ENCODE results near the gene PRR5L. TPM values are rescaled to one million over a fixed set of nuclear protein-coding genes. Genes with fewer than 3 reads are reported as not detected.

Gene PRR5L
- total RNA-seq, 1 experiment from 2014 or later, result 1.2 TPM

GRCh38 chr11:36372101-36372771, 76.1 kb downstream of the PRR5L start:
- H3K9me3 Mint-ChIP-seq (ENCODE audit: low read depth, unreplicated experiment), result no peaks in the 10 kb centered on the region
- intact Hi-C loops (cut with micrococcal nuclease; ENCODE audit: unreplicated experiment), result loop anchor here (5.0 kb wide), 2 partner anchors 65 to 80 kb away; no protein-coding TSS in a partner anchor
- H3K27ac Mint-ChIP-seq (ENCODE audit: unreplicated experiment), result no peak overlapping the region
- no peaks in the 10 kb centered on the region for H3K36me3 Mint-ChIP-seq (ENCODE audit: insufficient read depth, unreplicated experiment)
- peaks cover 26% of the 10 kb centered on the region for H3K4me1 Mint-ChIP-seq (ENCODE audit: low read depth, unreplicated experiment)
- no peak overlapping the region for H3K4me3 Mint-ChIP-seq (ENCODE audit: low read depth, unreplicated experiment)
- TF ChIP-seq CTCF (IDR thresholded peaks at IDR 0.05; ENCODE audit: unreplicated experiment), result no peak
- DNase-seq, result no peak
- H3K27me3 Mint-ChIP-seq (ENCODE audit: unreplicated experiment), result peaks cover 48% of the 10 kb centered on the region
- no TSS peak for BruUV-seq (replicated peaks)
- CTCF ChIA-PET, result interaction anchor here (0.6 kb wide), 1 partner anchor 906 kb away, joined by 3 read pairs; no protein-coding TSS in a partner anchor

GRCh38 chr11:36373016-36374010, 77.2 kb downstream of the PRR5L start:
- no peaks in the 10 kb centered on the region for H3K36me3 Mint-ChIP-seq (ENCODE audit: insufficient read depth, unreplicated experiment)
- no TSS peak for BruUV-seq (replicated peaks)
- TF ChIP-seq CTCF (IDR thresholded peaks at IDR 0.05; ENCODE audit: unreplicated experiment), result no peak
- H3K27ac Mint-ChIP-seq (ENCODE audit: unreplicated experiment), result no peak overlapping the region
- H3K27me3 Mint-ChIP-seq (ENCODE audit: unreplicated experiment), result peaks cover 50% of the 10 kb centered on the region
- H3K4me1 Mint-ChIP-seq (ENCODE audit: low read depth, unreplicated experiment), result peaks cover 26% of the 10 kb centered on the region
- CTCF ChIA-PET, result interaction anchor here (0.6 to 1.5 kb wide), 5 partner anchors 10 to 907 kb away, joined by 3 to 5 read pairs (median 4); no protein-coding TSS in a partner anchor
- intact Hi-C loops (cut with micrococcal nuclease; ENCODE audit: unreplicated experiment), result loop anchor here (5.0 kb wide), 2 partner anchors 66 to 81 kb away; no protein-coding TSS in a partner anchor
- H3K4me3 Mint-ChIP-seq (ENCODE audit: low read depth, unreplicated experiment), result no peak overlapping the region
- H3K9me3 Mint-ChIP-seq (ENCODE audit: low read depth, unreplicated experiment), result no peaks in the 10 kb centered on the region
- DNase-seq, result no peak

GRCh38 chr11:36374726-36375125, 78.6 kb downstream of the PRR5L start:
- no TSS peak for BruUV-seq (replicated peaks)
- Mint-ChIP-seq H3K9me3 (ENCODE audit: low read depth, unreplicated experiment) (no peaks in the 10 kb centered on the region), H3K27ac (ENCODE audit: unreplicated experiment) (no peak overlapping the region), H3K27me3 (ENCODE audit: unreplicated experiment) (peaks cover 45% of the 10 kb centered on the region), H3K4me1 (ENCODE audit: low read depth, unreplicated experiment) (peaks cover 26% of the 10 kb centered on the region), H3K4me3 (ENCODE audit: low read depth, unreplicated experiment) (no peak overlapping the region), H3K36me3 (ENCODE audit: insufficient read depth, unreplicated experiment) (no peaks in the 10 kb centered on the region)
- intact Hi-C loops (cut with micrococcal nuclease; ENCODE audit: unreplicated experiment), result loop anchor here (5.0 kb wide), 2 partner anchors 67 to 82 kb away; no protein-coding TSS in a partner anchor
- TF ChIP-seq CTCF (IDR thresholded peaks at IDR 0.05; ENCODE audit: unreplicated experiment), result no peak
- CTCF ChIA-PET, result interaction anchor here (1.5 kb wide), 1 partner anchor 11 kb away, joined by 5 read pairs; no protein-coding TSS in a partner anchor
- no peak for DNase-seq

GRCh38 chr11:36375353-36376008, 79.4 kb downstream of the PRR5L start:
- no peak overlapping the region for H3K27ac Mint-ChIP-seq (ENCODE audit: unreplicated experiment)
- no peak for TF ChIP-seq CTCF (IDR thresholded peaks at IDR 0.05; ENCODE audit: unreplicated experiment)
- peaks cover 26% of the 10 kb centered on the region for H3K4me1 Mint-ChIP-seq (ENCODE audit: low read depth, unreplicated experiment)
- intact Hi-C loops (cut with micrococcal nuclease; ENCODE audit: unreplicated experiment), result no loop called here
- no TSS peak for BruUV-seq (replicated peaks)
- CTCF ChIA-PET, result no interaction called here
- H3K9me3 Mint-ChIP-seq (ENCODE audit: low read depth, unreplicated experiment), result no peaks in the 10 kb centered on the region
- H3K4me3 Mint-ChIP-seq (ENCODE audit: low read depth, unreplicated experiment), result peak overlapping the region; percentile 65
- peaks cover 47% of the 10 kb centered on the region for H3K27me3 Mint-ChIP-seq (ENCODE audit: unreplicated experiment)
- DNase-seq, result no peak
- no peaks in the 10 kb centered on the region for H3K36me3 Mint-ChIP-seq (ENCODE audit: insufficient read depth, unreplicated experiment)
